ENCODE data around the gene NPR3.

The NPR3 gene

GRCh38 chr5:32831624-32832023 is 120.5 kb downstream of the NPR3 start:
- FAIRE-seq (no peak), DNase-seq (ENCODE audit: insufficient read length) (no peak)
- no peak for TF ChIP-seq TAF1 (IDR thresholded peaks at IDR 0.05; ENCODE audit: borderline replicate concordance, low read depth, low read length)

GRCh38 chr5:32833127-32833526 is 122.0 kb downstream of the NPR3 start:
- TF ChIP-seq TAF1 (IDR thresholded peaks at IDR 0.05; ENCODE audit: borderline replicate concordance, low read depth, low read length) (no peak), POLR2AphosphoS5 (IDR thresholded peaks at IDR 0.05; ENCODE audit: low read depth, low read length) (no peak), POLR2A (IDR thresholded peaks at IDR 0.05; ENCODE audit: low read depth, low read length) (no peak)
- DNase-seq (ENCODE audit: insufficient read length) (no peak), FAIRE-seq (no peak)

- TF ChIP-seq TAF1 (IDR thresholded peaks at IDR 0.05; ENCODE audit: borderline replicate concordance, low read depth, low read length) (no peak), POLR2A (IDR thresholded peaks at IDR 0.05; ENCODE audit: low read depth, low read length) (no peak), POLR2AphosphoS5 (IDR thresholded peaks at IDR 0.05; ENCODE audit: low read depth, low read length) (no peak)
- FAIRE-seq: no peak
- no peak for DNase-seq (ENCODE audit: insufficient read length)
Measured at GRCh38 chr5:32833663-32834062, 122.5 kb downstream of the NPR3 start.

GRCh38 chr5:32834251-32834650 is 123.1 kb downstream of the NPR3 start:
- DNase-seq (ENCODE audit: insufficient read length) (no peak), FAIRE-seq (no peak)
- TF ChIP-seq POLR2A (IDR thresholded peaks at IDR 0.05; ENCODE audit: low read depth, low read length): no peak
- no peak for TF ChIP-seq POLR2AphosphoS5 (IDR thresholded peaks at IDR 0.05; ENCODE audit: low read depth, low read length)
- no peak for TF ChIP-seq TAF1 (IDR thresholded peaks at IDR 0.05; ENCODE audit: borderline replicate concordance, low read depth, low read length)

- TF ChIP-seq POLR2A (IDR thresholded peaks at IDR 0.05; ENCODE audit: low read depth, low read length) (no peak), TAF1 (IDR thresholded peaks at IDR 0.05; ENCODE audit: borderline replicate concordance, low read depth, low read length) (no peak), POLR2AphosphoS5 (IDR thresholded peaks at IDR 0.05; ENCODE audit: low read depth, low read length) (no peak)
- no peak for DNase-seq (ENCODE audit: insufficient read length)
- no peak for FAIRE-seq
Measured at GRCh38 chr5:32836176-32836575, 125.1 kb downstream of the NPR3 start.

- DNase-seq (ENCODE audit: insufficient read length) (no peak), FAIRE-seq (no peak)
Measured at GRCh38 chr5:32837211-32837610, 126.1 kb downstream of the NPR3 start.

GRCh38 chr5:32839106-32839505 is 128.0 kb downstream of the NPR3 start:
- DNase-seq (ENCODE audit: insufficient read length): no peak
- TF ChIP-seq TAF1 (IDR thresholded peaks at IDR 0.05; ENCODE audit: borderline replicate concordance, low read depth, low read length) (no peak), POLR2AphosphoS5 (IDR thresholded peaks at IDR 0.05; ENCODE audit: low read depth, low read length) (no peak), POLR2A (IDR thresholded peaks at IDR 0.05; ENCODE audit: low read depth, low read length) (no peak)
- FAIRE-seq: no peak

More at GRCh38 chr5:32837211-32837610, 126.1 kb downstream of the NPR3 start:
- TF ChIP-seq TAF1 (IDR thresholded peaks at IDR 0.05; ENCODE audit: borderline replicate concordance, low read depth, low read length): no peak
- no peak for TF ChIP-seq POLR2AphosphoS5 (IDR thresholded peaks at IDR 0.05; ENCODE audit: low read depth, low read length)
- no peak for TF ChIP-seq POLR2A (IDR thresholded peaks at IDR 0.05; ENCODE audit: low read depth, low read length)

GRCh38 chr5:32840606-32841005 is 129.5 kb downstream of the NPR3 start:
- no peak for TF ChIP-seq POLR2A (IDR thresholded peaks at IDR 0.05; ENCODE audit: low read depth, low read length)
- no peak for TF ChIP-seq POLR2AphosphoS5 (IDR thresholded peaks at IDR 0.05; ENCODE audit: low read depth, low read length)
- no peak for TF ChIP-seq TAF1 (IDR thresholded peaks at IDR 0.05; ENCODE audit: borderline replicate concordance, low read depth, low read length)
- DNase-seq (ENCODE audit: insufficient read length) (no peak), FAIRE-seq (no peak)

Data from GM12892 (cell line).